ENCODE results near the gene CD2BP2.

The CD2BP2 gene

GRCh38 chr16:30377812-30378235 lies 22.7 kb upstream of the CD2BP2 start:
- TF ChIP-seq PATZ1 (CRISPR knock-in tag; IDR thresholded peaks at IDR 0.05; ENCODE audit: borderline replicate concordance): 0 out of 2 replicates have a peak, but pooled peaks have one; percentile 9
- TF ChIP-seq TOX (CRISPR knock-in tag; IDR thresholded peaks at IDR 0.05; ENCODE audit: borderline replicate concordance): no peak
- TF ChIP-seq ISL1 (CRISPR knock-in tag; IDR thresholded peaks at IDR 0.05): no peak
- peak; percentile 13; the same call in 1 of the 2 replicates for TF ChIP-seq ZNF8 (CRISPR knock-in tag; IDR thresholded peaks at IDR 0.05)
- TF ChIP-seq OSR1 (CRISPR knock-in tag; IDR thresholded peaks at IDR 0.05): no peak
- TF ChIP-seq RARB (CRISPR knock-in tag; IDR thresholded peaks at IDR 0.05): no peak
- no peak for TF ChIP-seq TSHZ2 (CRISPR knock-in tag; IDR thresholded peaks at IDR 0.05)
- no peak for TF ChIP-seq BACH2 (CRISPR knock-in tag; IDR thresholded peaks at IDR 0.05; ENCODE audit: borderline replicate concordance)
- no peak for TF ChIP-seq TCF4 (CRISPR knock-in tag; IDR thresholded peaks at IDR 0.05; ENCODE audit: borderline replicate concordance)
- 0 out of 2 replicates have a peak, but pooled peaks have one; percentile 26 for TF ChIP-seq GLIS3 (CRISPR knock-in tag; IDR thresholded peaks at IDR 0.05)
- TF ChIP-seq CSDC2 (CRISPR knock-in tag; IDR thresholded peaks at IDR 0.05): peak; percentile 63; the same call in 1 of the 2 replicates
- no peak for TF ChIP-seq ZNF70 (CRISPR knock-in tag; IDR thresholded peaks at IDR 0.05)
- no peak for TF ChIP-seq ZFP30 (CRISPR knock-in tag; IDR thresholded peaks at IDR 0.05)
- ATAC-seq: peak; percentile 62

GRCh38 chr16:30377050-30377811 lies 22.1 kb upstream of the CD2BP2 start:
- TF ChIP-seq GLIS3 (CRISPR knock-in tag; IDR thresholded peaks at IDR 0.05) (no peak), ARNTL (CRISPR knock-in tag; IDR thresholded peaks at IDR 0.05; ENCODE audit: borderline replicate concordance, low read depth) (no peak), POU6F1 (CRISPR knock-in tag; IDR thresholded peaks at IDR 0.05; ENCODE audit: borderline replicate concordance, low read depth) (no peak)
- no peak for ATAC-seq

- no peak for ATAC-seq
- TF ChIP-seq CSDC2 (CRISPR knock-in tag; IDR thresholded peaks at IDR 0.05) (no peak), GLIS3 (CRISPR knock-in tag; IDR thresholded peaks at IDR 0.05) (no peak), ARNTL (CRISPR knock-in tag; IDR thresholded peaks at IDR 0.05; ENCODE audit: borderline replicate concordance, low read depth) (no peak), TSHZ2 (CRISPR knock-in tag; IDR thresholded peaks at IDR 0.05) (no peak), ZNF8 (CRISPR knock-in tag; IDR thresholded peaks at IDR 0.05) (no peak), POU6F1 (CRISPR knock-in tag; IDR thresholded peaks at IDR 0.05; ENCODE audit: borderline replicate concordance, low read depth) (no peak), TOX (CRISPR knock-in tag; IDR thresholded peaks at IDR 0.05; ENCODE audit: borderline replicate concordance) (no peak), CSRNP3 (CRISPR knock-in tag; IDR thresholded peaks at IDR 0.05) (no peak), RARB (CRISPR knock-in tag; IDR thresholded peaks at IDR 0.05) (no peak), PPARA (CRISPR knock-in tag; IDR thresholded peaks at IDR 0.05; ENCODE audit: borderline replicate concordance) (no peak), ISL1 (CRISPR knock-in tag; IDR thresholded peaks at IDR 0.05) (no peak), ZNF70 (CRISPR knock-in tag; IDR thresholded peaks at IDR 0.05) (no peak), CREB5 (CRISPR knock-in tag; IDR thresholded peaks at IDR 0.05; ENCODE audit: low read depth) (no peak), ZC3H10 (CRISPR knock-in tag; IDR thresholded peaks at IDR 0.05) (no peak), SNAI2 (CRISPR knock-in tag; IDR thresholded peaks at IDR 0.05) (no peak), OSR1 (CRISPR knock-in tag; IDR thresholded peaks at IDR 0.05) (no peak), ZNF565 (CRISPR knock-in tag; conservative IDR thresholded peaks at IDR 0.05; ENCODE audit: low read depth) (no peak), TCF4 (CRISPR knock-in tag; IDR thresholded peaks at IDR 0.05; ENCODE audit: borderline replicate concordance) (no peak)
Observed at GRCh38 chr16:30376461-30376902, 21.4 kb upstream of the CD2BP2 start.
